GM21381 (cell line): ENCODE results near the gene PARS2.

ENCODE experiments used
- ATAC-seq: cut with Tn5 transposase; IDR thresholded peaks from one replicate; pipeline ENCODE4 v1.9.1; 2021; ENCODE audit warnings: mild to moderate bottlenecking, moderate library complexity; ENCODE audit not compliant: unreplicated experiment

The PARS2 gene

GRCh38 chr1:54764133-54764921, at the start of gene PARS2:
Gene PARS2 (minus strand): TSS chr1:54764523. CDS start chr1:54759161, 5,362 bp downstream.
- peak; percentile 94 for ATAC-seq

GRCh38 chr1:54814126-54814498, 49.8 kb upstream of the PARS2 start:
- no peak for ATAC-seq

GRCh38 chr1:54813485-54814125, 49.3 kb upstream of the PARS2 start:
- ATAC-seq: no peak

GRCh38 chr1:54812801-54813484, 48.6 kb upstream of the PARS2 start:
- peak; percentile 47 for ATAC-seq

- no peak for ATAC-seq
These were observed 47.7 kb upstream of the PARS2 start for GRCh38 chr1:54811739-54812655.

GRCh38 chr1:54811066-54811465, 46.7 kb upstream of the PARS2 start:
- no peak for ATAC-seq

- peak; percentile 63 for ATAC-seq
These were observed 46.0 kb upstream of the PARS2 start for GRCh38 chr1:54810153-54810942.

GRCh38 chr1:54809496-54810074, 45.3 kb upstream of the PARS2 start:
- ATAC-seq: no peak

GRCh38 chr1:54808443-54809207, 44.3 kb upstream of the PARS2 start:
- no peak for ATAC-seq

- no peak for ATAC-seq
These were observed 43.4 kb upstream of the PARS2 start for GRCh38 chr1:54807756-54808155.

- ATAC-seq: no peak
These were observed 42.7 kb upstream of the PARS2 start for GRCh38 chr1:54806931-54807611.

- ATAC-seq: no peak
These were observed 41.7 kb upstream of the PARS2 start for GRCh38 chr1:54805981-54806381.

GRCh38 chr1:54805466-54805865, 41.1 kb upstream of the PARS2 start:
- ATAC-seq: no peak

- ATAC-seq: no peak
These were observed 40.3 kb upstream of the PARS2 start for GRCh38 chr1:54804471-54805132.

- ATAC-seq: no peak
These were observed 39.6 kb upstream of the PARS2 start for GRCh38 chr1:54803761-54804470.

- peak; percentile 80 for ATAC-seq
These were observed 36.8 kb upstream of the PARS2 start, which contains the start of gene TTC22 for GRCh38 chr1:54800899-54801759. Gene TTC22 (minus strand): TSS chr1:54801323. CDS start chr1:54801163, 160 bp downstream.
